ENCODE measurements around the gene ZRANB1.

DNA sequence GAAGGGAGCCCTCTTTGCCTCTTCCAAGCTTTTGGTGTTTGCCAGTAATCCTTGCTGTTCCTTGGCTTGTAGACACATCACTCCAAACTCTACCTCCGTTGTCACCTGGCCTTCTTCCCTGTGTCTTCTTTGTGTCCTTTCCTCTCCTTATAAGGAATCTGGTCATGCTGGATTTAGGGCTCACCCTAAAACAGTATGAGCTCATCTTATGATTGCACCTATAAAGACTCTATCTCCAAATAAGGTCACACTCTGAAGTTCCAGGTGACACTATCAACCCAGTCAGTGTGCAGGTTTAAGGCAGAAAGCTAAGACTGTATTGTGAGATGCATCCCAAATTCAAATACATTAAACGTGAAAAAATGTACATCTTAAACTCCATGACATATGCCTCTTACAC is 49.0 kb upstream of the ZRANB1 start:
- TF ChIP-seq CTCF (IDR thresholded peaks at IDR 0.05) (no peak), EZH2 (IDR thresholded peaks at IDR 0.05) (no peak)

Measured in neural progenitor cell (in vitro differentiated cells).